IMR-90 (cell line): ENCODE results near the gene CYP4F8. TPM values are rescaled to one million over a fixed set of nuclear protein-coding genes. Genes with fewer than 3 reads are reported as not detected.

Experiments used
- ATAC-seq: fragments of 200-7000 bp; cut with Tn5 transposase; 2 replicates; pipeline ENCODE4 v1.9.1; 2020; ENCODE audit warnings: low read depth, mild to moderate bottlenecking, moderate library complexity
- BruUV-seq: library from RNA; stranded (reverse); fragments of 400-500 nt; replicated peaks from 2 replicates; lab custom pipeline; 2021; lab: Mats Ljungman, UMichigan
- CTCF ChIA-PET: fragments of 300-600 bp; formaldehyde crosslinking; extraction: SDS; loops from one replicate; lab custom pipeline; 2021; ENCODE audit warnings: antibody characterized with exemption; lab: Yijun Ruan, JAX
- POLR2A ChIA-PET: fragments of 300-600 bp; sonication (Branson Sonifier 250); formaldehyde crosslinking; loops from one replicate; lab custom pipeline; 2022; ENCODE audit warnings: antibody characterized with exemption; ENCODE audit not compliant: unreplicated experiment; lab: Charles Lee
- DNase-seq: peaks from one replicate; pipeline ENCODE4 v3.0.0; 2013
- H2AFZ ChIP-seq: replicated peaks from 2 replicates; pipeline ENCODE3; 2013; ENCODE audit warnings: low read length, mild to moderate bottlenecking; ENCODE audit not compliant: poor library complexity
- H2AK5ac ChIP-seq: 2 replicates; pipeline ENCODE4 v1.6.1; 2013; ENCODE audit warnings: low read depth, low read length, inconsistent platforms
- H2AK9ac ChIP-seq: replicated peaks from 2 replicates; pipeline ENCODE3; 2013; ENCODE audit warnings: mild to moderate bottlenecking, low read depth, low read length, moderate library complexity; ENCODE audit not compliant: poor library complexity
- H2BK120ac ChIP-seq: 2 replicates; pipeline ENCODE4 v1.6.1; 2013; ENCODE audit warnings: low read depth, low read length, inconsistent platforms
- H2BK15ac ChIP-seq: 3 replicates; pipeline ENCODE4 v1.6.1; 2013; ENCODE audit warnings: low read depth, low read length, inconsistent platforms
- H2BK20ac ChIP-seq: 2 replicates; pipeline ENCODE4 v1.6.1; 2013; ENCODE audit warnings: low read depth, mild to moderate bottlenecking, inconsistent platforms, low read length, moderate library complexity
- H2BK5ac ChIP-seq: 2 replicates; pipeline ENCODE4 v1.6.1; 2013; ENCODE audit warnings: mild to moderate bottlenecking, low read depth, low read length, inconsistent platforms; ENCODE audit not compliant: poor library complexity, severe bottlenecking
- H3K14ac ChIP-seq: replicated peaks from 2 replicates; pipeline ENCODE4 v1.6.1; 2013; ENCODE audit warnings: low read depth, low read length, inconsistent platforms
- H3K18ac ChIP-seq: 2 replicates; pipeline ENCODE4 v1.6.1; 2013; ENCODE audit warnings: low read depth, low read length, control low read depth
- H3K23ac ChIP-seq: 2 replicates; pipeline ENCODE4 v1.6.1; 2013; ENCODE audit warnings: low read depth, low read length, inconsistent platforms
- H3K27ac ChIP-seq: 2 replicates; pipeline ENCODE4 v1.5.1; 2013; ENCODE audit warnings: mild to moderate bottlenecking, control low read depth, low read length; ENCODE audit not compliant: insufficient read depth
- H3K27me3 ChIP-seq: 2 replicates; pipeline ENCODE4 v1.6.1; 2013; ENCODE audit warnings: low read length; ENCODE audit not compliant: control insufficient read depth, insufficient read depth
- H3K36me3 ChIP-seq: 2 replicates; pipeline ENCODE4 v1.6.1; 2013; ENCODE audit warnings: low read length, mixed read lengths; ENCODE audit not compliant: control insufficient read depth, insufficient read depth
- H3K4ac ChIP-seq: 2 replicates; pipeline ENCODE4 v1.6.1; 2013; ENCODE audit warnings: low read depth, low read length, inconsistent platforms
- H3K4me1 ChIP-seq: 2 replicates; pipeline ENCODE4 v1.6.1; 2013; ENCODE audit warnings: low read length, mixed read lengths; ENCODE audit not compliant: control insufficient read depth, insufficient read depth
- H3K4me2 ChIP-seq: 2 replicates; pipeline ENCODE4 v1.6.1; 2013; ENCODE audit warnings: low read depth, mild to moderate bottlenecking, control low read depth, low read length, moderate library complexity
- H3K4me3 ChIP-seq: 2 replicates; pipeline ENCODE4 v1.5.1; 2013; ENCODE audit warnings: low read depth, mild to moderate bottlenecking, control low read depth, low read length, moderate library complexity; ENCODE audit not compliant: insufficient read depth
- H3K56ac ChIP-seq: 2 replicates; pipeline ENCODE4 v1.6.1; 2013; ENCODE audit warnings: low read length, inconsistent platforms; ENCODE audit not compliant: insufficient read depth; ENCODE audit errors: extremely low read depth
- H3K79me1 ChIP-seq, 2 experiments: 2 replicates each; pipeline ENCODE4 v1.6.1; 2013; ENCODE audit warnings: low read length in 2 of 2, inconsistent platforms in 1 of 2, low read depth in 1 of 2
- H3K9ac ChIP-seq: 2 replicates; pipeline ENCODE4 v1.6.1; 2013; ENCODE audit warnings: low read depth, low read length, control low read depth
- H3K9me1 ChIP-seq: 2 replicates; pipeline ENCODE4 v1.6.1; 2013; ENCODE audit warnings: low read length, inconsistent platforms; ENCODE audit not compliant: insufficient read depth
- H3K9me3 ChIP-seq: 2 replicates; pipeline ENCODE4 v1.6.1; 2013; ENCODE audit warnings: low read length; ENCODE audit not compliant: control insufficient read depth, insufficient read depth
- H4K20me1 ChIP-seq: 2 replicates; pipeline ENCODE4 v1.6.1; 2013; ENCODE audit warnings: low read length, inconsistent platforms; ENCODE audit not compliant: insufficient read depth
- H4K5ac ChIP-seq: 2 replicates; pipeline ENCODE4 v1.6.1; 2013; ENCODE audit warnings: mild to moderate bottlenecking, low read depth, low read length, control low read depth
- H4K8ac ChIP-seq, 2 experiments: 2 replicates each; pipeline ENCODE4 v1.6.1; 2013; ENCODE audit warnings: low read depth in 2 of 2, low read length in 2 of 2, control low read depth in 1 of 2, inconsistent platforms in 1 of 2
- H4K91ac ChIP-seq: 2 replicates; pipeline ENCODE4 v1.6.1; 2013; ENCODE audit warnings: low read depth, low read length, inconsistent platforms; ENCODE audit not compliant: insufficient read depth
- BHLHE40 ChIP-seq: fragments of 150-350 bp; IDR thresholded peaks from 2 replicates; pipeline ENCODE4 v1.6.1; 2016; ENCODE audit warnings: mild to moderate bottlenecking, low read depth, low read length
- CEBPB ChIP-seq: IDR thresholded peaks from 2 replicates; pipeline ENCODE4 v1.6.1; 2012; ENCODE audit warnings: low read depth, low read length, improper control_type of control experiment
- CHD1 ChIP-seq: IDR thresholded peaks from 2 replicates; pipeline ENCODE4 v1.6.1; 2012; ENCODE audit warnings: low read depth, low read length, improper control_type of control experiment
- CTCF ChIP-seq: conservative IDR thresholded peaks from 2 replicates; pipeline ENCODE4 v1.5.1; 2012; ENCODE audit warnings: mild to moderate bottlenecking, low read depth, low read length, improper control_type of control experiment
- FOS ChIP-seq: fragments of 150-350 bp; IDR thresholded peaks from 2 replicates; pipeline ENCODE4 v1.6.1; 2016; ENCODE audit warnings: low read depth, low read length
- MAFK ChIP-seq: IDR thresholded peaks from 2 replicates; pipeline ENCODE4 v1.6.1; 2012; ENCODE audit warnings: low read depth, low read length, improper control_type of control experiment
- MAZ ChIP-seq: IDR thresholded peaks from 2 replicates; pipeline ENCODE4 v1.6.1; 2012; ENCODE audit warnings: low read depth, mild to moderate bottlenecking, low read length, improper control_type of control experiment, moderate library complexity, borderline replicate concordance
- MXI1 ChIP-seq: IDR thresholded peaks from 2 replicates; pipeline ENCODE4 v1.6.1; 2012; ENCODE audit warnings: low read depth, mild to moderate bottlenecking, low read length, moderate library complexity, borderline replicate concordance
- NFE2L2 ChIP-seq: fragments of 150-350 bp; IDR thresholded peaks from 2 replicates; pipeline ENCODE4 v1.6.1; 2016; ENCODE audit warnings: low read depth, mild to moderate bottlenecking, low read length
- POLR2A ChIP-seq: IDR thresholded peaks from 2 replicates; pipeline ENCODE4 v1.6.1; 2012; ENCODE audit warnings: mild to moderate bottlenecking, low read depth, low read length
- RAD21 ChIP-seq: IDR thresholded peaks from 2 replicates; pipeline ENCODE4 v1.6.1; 2012; ENCODE audit warnings: low read length, improper control_type of control experiment
- RCOR1 ChIP-seq: IDR thresholded peaks from 2 replicates; pipeline ENCODE4 v1.6.1; 2012; ENCODE audit warnings: mild to moderate bottlenecking, low read length, improper control_type of control experiment; ENCODE audit not compliant: insufficient replicate concordance
- RFX5 ChIP-seq: IDR thresholded peaks from 2 replicates; pipeline ENCODE4 v1.8.0; 2012; ENCODE audit warnings: low read depth, mild to moderate bottlenecking, low read length, moderate library complexity
- SMC3 ChIP-seq: fragments of 150-350 bp; IDR thresholded peaks from 2 replicates; pipeline ENCODE4 v1.6.1; 2016; ENCODE audit warnings: low read depth, mild to moderate bottlenecking, antibody characterized with exemption, low read length, moderate library complexity
- USF2 ChIP-seq: fragments of 150-350 bp; IDR thresholded peaks from 2 replicates; pipeline ENCODE4 v1.6.1; 2017; ENCODE audit warnings: mild to moderate bottlenecking, antibody characterized with exemption, low read length, low read depth
- WGBS, 2 experiments: methylation state at CpG; one replicate each; pipeline versions ENCODE4 v1.1.5 to v1.1.7; 2013; ENCODE audit warnings: missing lambda C conversion rate in 2 of 2; ENCODE audit not compliant: insufficient read length in 1 of 2; ENCODE audit errors: extremely low coverage in 2 of 2; 5-methylcytosine and 5-hydroxymethylcytosine counted together
- dilution Hi-C: fragments of 300-500 bp; cut with HindIII; formaldehyde crosslinking; loops from one replicate; pipeline ENCODE4 v1.14.3; 2018; ENCODE audit warnings: low sequenced_read_pairs; ENCODE audit not compliant: unreplicated experiment
- in situ Hi-C: fragments of 300-500 bp; cut with MboI; formaldehyde crosslinking; loops from 3 replicates; pipeline ENCODE4 v1.14.3; 2019; ENCODE audit warnings: low sequenced_read_pairs, inconsistent platforms, mixed read lengths
- intact Hi-C: fragments of 100-400 bp; cut with micrococcal nuclease; formaldehyde crosslinking; loops from 2 replicates; pipeline ENCODE4 v1.10.0; 2022
- polyA plus RNA-seq, 3 experiments: library from polyadenylated mRNA; depleted of rRNA; stranded (reverse); fragments of >200 nt; gene quantifications; 2 replicates each; pipeline ENCODE4 v1.2.3, GENCODE V29; 2012; ENCODE audit warnings: low replicate concordance in 1 of 3
- total RNA-seq: library from RNA; depleted of rRNA; stranded (reverse); fragments of >200 nt; gene quantifications from 2 replicates; pipeline ENCODE4 v1.2.3, GENCODE V29; 2012
- TF ChIP-seq, protein P1 (sequence below): fragments of 150-350 bp; IDR thresholded peaks from 2 replicates; pipeline ENCODE4 v1.6.1; 2016; ENCODE audit warnings: low read depth, mild to moderate bottlenecking, low read length, moderate library complexity, borderline replicate concordance

CYP4F8 gene
- total and polyA plus RNA-seq, 2 of the 4 experiments (the other 2 are of a cell fraction): not detected

DNA sequence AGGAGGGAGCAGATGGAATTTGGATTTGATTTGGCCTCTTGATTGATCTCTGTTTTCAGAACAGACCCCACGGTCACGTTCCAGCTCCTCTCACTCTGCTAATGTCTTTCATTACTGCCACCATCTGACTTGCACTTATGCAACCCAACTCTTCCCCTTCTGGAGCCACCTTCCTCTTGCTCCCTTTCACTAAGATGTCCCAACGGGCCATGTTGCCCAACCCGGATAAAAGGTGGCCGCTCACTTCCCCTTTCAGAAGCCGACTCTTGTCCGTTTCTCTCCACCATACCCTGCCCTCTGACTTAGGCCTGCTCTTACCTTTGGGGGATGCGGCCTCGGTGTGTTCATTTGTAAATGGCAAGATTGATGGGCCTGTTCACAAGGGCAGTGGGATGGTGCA lies 27.4 kb upstream of the CYP4F8 start:
- Histone ChIP-seq H4K5ac (no peak overlapping the region), H3K4me2 (no peak overlapping the region), H4K91ac (no peak overlapping the region), H2BK5ac (no peak overlapping the region), H2AK5ac (no peak overlapping the region), H2BK20ac (no peak overlapping the region), H2BK120ac (no peak overlapping the region), H3K36me3 (no peaks in the 10 kb centered on the region), H3K4me3 (no peak overlapping the region), H3K27ac (no peak overlapping the region), H3K56ac (no peak overlapping the region), H4K20me1 (no peaks in the 10 kb centered on the region), H3K9me3 (no peaks in the 10 kb centered on the region; the same call in 1 of the 2 replicates), H3K18ac (no peak overlapping the region), H3K9ac (no peak overlapping the region), H2AK9ac (no peak overlapping the region), H2BK15ac (no peak overlapping the region), H3K23ac (no peak overlapping the region), H3K27me3 (no peaks in the 10 kb centered on the region), H3K9me1 (no peaks in the 10 kb centered on the region), H2AFZ (no peak overlapping the region), H3K4me1 (no peaks in the 10 kb centered on the region), H3K4ac (no peak overlapping the region), H3K14ac (no peak overlapping the region), H4K8ac (no peak overlapping the region), H3K79me1 (no peaks in the 10 kb centered on the region)
- BruUV-seq: no TSS peak
- in situ Hi-C loops: no loop called here
- DNase-seq (no peak), ATAC-seq (no peak)
- intact Hi-C loops: no loop called here
- no peak for TF ChIP-seq CHD1
- TF ChIP-seq CEBPB: no peak
- no peak for TF ChIP-seq FOS
- TF ChIP-seq MXI1: no peak
- no peak for TF ChIP-seq MAFK
- TF ChIP-seq BHLHE40: no peak
- no peak for TF ChIP-seq RFX5
- TF ChIP-seq USF2: no peak
- no peak for TF ChIP-seq RAD21
- no peak for TF ChIP-seq CTCF
- TF ChIP-seq, protein P1, sequence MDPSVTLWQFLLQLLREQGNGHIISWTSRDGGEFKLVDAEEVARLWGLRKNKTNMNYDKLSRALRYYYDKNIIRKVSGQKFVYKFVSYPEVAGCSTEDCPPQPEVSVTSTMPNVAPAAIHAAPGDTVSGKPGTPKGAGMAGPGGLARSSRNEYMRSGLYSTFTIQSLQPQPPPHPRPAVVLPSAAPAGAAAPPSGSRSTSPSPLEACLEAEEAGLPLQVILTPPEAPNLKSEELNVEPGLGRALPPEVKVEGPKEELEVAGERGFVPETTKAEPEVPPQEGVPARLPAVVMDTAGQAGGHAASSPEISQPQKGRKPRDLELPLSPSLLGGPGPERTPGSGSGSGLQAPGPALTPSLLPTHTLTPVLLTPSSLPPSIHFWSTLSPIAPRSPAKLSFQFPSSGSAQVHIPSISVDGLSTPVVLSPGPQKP: no peak
- no peak for TF ChIP-seq RCOR1
- TF ChIP-seq NFE2L2: no peak
- no peak for TF ChIP-seq SMC3
- TF ChIP-seq MAZ: no peak
- TF ChIP-seq POLR2A: no peak
- WGBS, 2 experiments: no CpG with 5 or more reads among the region's 9 CpGs
- ChIA-PET POLR2A (no interaction called here), CTCF (no interaction called here)
- dilution Hi-C loops: no loop called here
